Stimulated activated CD4-positive, alpha-beta T cell treated with anti-CD3 and anti-CD28 coated beads, Interleukin-15, amount 100 ng/mL, for 24 hours (primary cell): Measurements from ENCODE around the gene PFDN4.

Experiments
- DNase-seq: peaks from one replicate; pipeline ENCODE4 v3.0.0-alpha.2; 2020

Gene PFDN4

GRCh38 chr20:54207743-54208547 is at the start of gene PFDN4:
Gene PFDN4, plus strand, starts transcription at chr20:54208087. Its CDS starts 14 bp downstream, at chr20:54208101.
- DNase-seq: peak; percentile 87

GRCh38 chr20:54158226-54158625 is 49.7 kb upstream of the PFDN4 start:
- no peak for DNase-seq

GRCh38 chr20:54158856-54159418 is 49.0 kb upstream of the PFDN4 start:
- no peak for DNase-seq

GRCh38 chr20:54160065-54161007 is 47.6 kb upstream of the PFDN4 start:
- DNase-seq: no peak

GRCh38 chr20:54161008-54161820 is 46.7 kb upstream of the PFDN4 start:
- no peak for DNase-seq

GRCh38 chr20:54161821-54162149 is 46.1 kb upstream of the PFDN4 start:
- no peak for DNase-seq

- DNase-seq: no peak
Measured at GRCh38 chr20:54162378-54163009, 45.4 kb upstream of the PFDN4 start.

GRCh38 chr20:54163402-54163801 is 44.5 kb upstream of the PFDN4 start:
- DNase-seq: no peak

- no peak for DNase-seq
Measured at GRCh38 chr20:54165014-54165413, 42.9 kb upstream of the PFDN4 start.

- DNase-seq: no peak
Measured at GRCh38 chr20:54165803-54166202, 42.1 kb upstream of the PFDN4 start.

- no peak for DNase-seq
Measured at GRCh38 chr20:54166987-54167662, 40.8 kb upstream of the PFDN4 start.

GRCh38 chr20:54167909-54168872 is 39.7 kb upstream of the PFDN4 start:
- DNase-seq: no peak

- no peak for DNase-seq
Measured at GRCh38 chr20:54168961-54169862, 38.7 kb upstream of the PFDN4 start.

- no peak for DNase-seq
Measured at GRCh38 chr20:54170026-54170471, 37.8 kb upstream of the PFDN4 start.

- DNase-seq: no peak
Measured at GRCh38 chr20:54170963-54171362, 36.9 kb upstream of the PFDN4 start.

GRCh38 chr20:54172532-54172855 is 35.4 kb upstream of the PFDN4 start:
- no peak for DNase-seq

GRCh38 chr20:54172856-54173652 is 34.8 kb upstream of the PFDN4 start:
- DNase-seq: peak; percentile 26

GRCh38 chr20:54173653-54174456 is 34.0 kb upstream of the PFDN4 start, which contains the start of gene CYP24A1:
Gene CYP24A1, minus strand, starts transcription at chr20:54173986. Its CDS starts 407 bp downstream, at chr20:54173579.
- peak; percentile 40 for DNase-seq
